Esophagus squamous epithelium (tissue), 4 donors: Measurements from ENCODE around the gene CD58.

Experiments
- CTCF ChIP-seq, 6 experiments: fragments of 450-650 bp in 4 of 6; fragments of 200-600 bp in 2 of 6; sonication (generic) in 2 of 6; IDR thresholded peaks; one replicate each; pipeline ENCODE4 v1.5.1; 2016 to 2019; ENCODE audit warnings: antibody characterized with exemption in 6 of 6, mild to moderate bottlenecking in 4 of 6, moderate library complexity in 4 of 6
- POLR2A ChIP-seq, 4 donors: fragments of 450-650 bp; IDR thresholded peaks; one replicate each; pipeline ENCODE4 v1.6.1; 2017; ENCODE audit warnings: antibody characterized with exemption in 4 of 4, mild to moderate bottlenecking in 4 of 4, moderate library complexity in 3 of 4

- TF ChIP-seq POLR2A (IDR thresholded peaks at IDR 0.05) (no peak), CTCF (IDR thresholded peaks at IDR 0.05) (no peak)
Observed at GRCh38 chr1:116578581-116578980, 7.8 kb upstream of the CD58 start.
